ENCODE data around the gene MAP3K10.

The MAP3K10 gene

DNA sequence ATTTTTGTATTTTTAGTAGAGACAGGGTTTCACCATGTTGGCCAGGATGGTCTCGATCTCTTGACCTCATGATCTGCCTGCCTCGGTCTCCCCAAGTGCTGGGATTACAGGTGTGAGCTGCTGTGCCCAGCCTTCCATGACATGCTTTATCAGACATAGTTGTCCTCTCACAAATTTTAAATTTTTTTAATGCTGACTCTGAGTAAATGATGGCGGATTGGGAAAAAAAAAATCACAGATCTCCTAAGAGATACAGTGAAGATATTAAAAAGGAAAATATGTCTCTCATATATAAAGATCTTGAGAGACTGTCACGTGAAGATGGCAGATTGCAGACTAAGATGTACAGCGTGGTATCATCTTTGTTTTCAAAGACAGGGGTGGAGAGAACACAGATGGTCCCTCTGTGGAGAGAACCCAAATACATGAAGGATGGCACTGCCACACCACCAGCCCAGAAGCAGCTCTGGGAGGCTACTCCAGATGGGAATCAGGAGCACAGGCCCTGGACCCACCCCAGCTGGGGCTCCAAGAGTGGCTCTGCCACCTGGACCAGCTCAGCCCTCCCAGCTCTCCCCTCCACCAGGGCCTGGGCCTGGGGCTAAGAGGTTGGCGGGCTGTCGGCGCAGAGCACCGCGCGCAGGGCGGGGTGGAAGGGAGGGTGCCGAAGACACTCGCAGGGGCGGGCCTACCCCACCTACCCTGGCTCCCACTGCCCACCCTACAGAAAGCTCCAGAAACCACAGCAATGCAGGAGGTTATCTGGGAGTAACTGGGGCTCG is 55.3 kb downstream of the MAP3K10 start:
- 95% methylated on average over 15 of the region's 16 CpGs for WGBS
- Histone ChIP-seq H3K27me3 (ENCODE audit: insufficient read depth, low read length) (no peaks in the 10 kb centered on the region), H3K9me3 (ENCODE audit: insufficient read depth, low read depth, low read length) (no peaks in the 10 kb centered on the region), H3K4me1 (ENCODE audit: insufficient read depth, low read length) (no peaks in the 10 kb centered on the region), H3K4me3 (ENCODE audit: low read length) (no peak overlapping the region), H3K36me3 (ENCODE audit: insufficient read depth, low read length) (peaks cover 9% of the 10 kb centered on the region), H3K27ac (ENCODE audit: low read depth, low read length) (no peak overlapping the region), H3K9ac (ENCODE audit: low read depth, low read length) (no peak overlapping the region)

DNA sequence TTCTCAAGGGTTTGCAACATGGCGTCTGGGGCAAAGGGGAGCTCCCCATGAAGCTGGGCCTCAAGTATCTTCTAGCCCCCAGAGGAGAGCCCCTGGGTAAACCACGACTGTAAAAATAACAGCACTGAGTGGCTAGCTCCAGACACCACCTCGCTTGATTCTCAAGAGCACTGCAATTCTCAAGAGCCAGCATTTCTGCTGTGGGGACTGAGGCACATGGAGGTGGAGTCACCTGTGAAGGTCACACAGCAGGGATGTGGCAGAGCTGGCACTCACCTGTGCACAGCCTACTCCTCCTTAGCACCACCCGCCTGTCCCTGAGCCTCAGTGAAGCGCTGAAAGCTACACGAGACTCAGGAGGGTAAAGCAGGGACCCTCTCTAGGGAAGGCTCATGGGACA is 56.0 kb downstream of the MAP3K10 start:
- no peak overlapping the region for H3K9ac ChIP-seq (ENCODE audit: low read depth, low read length)
- 95% methylated on average over 6 of the region's 6 CpGs for whole genome bisulfite sequencing
- no peak overlapping the region for H3K27ac ChIP-seq (ENCODE audit: low read depth, low read length)
- no peaks in the 10 kb centered on the region for H3K9me3 ChIP-seq (ENCODE audit: insufficient read depth, low read depth, low read length)
- 0 out of 2 replicates have a peak, but pooled peaks cover under 1% of the 10 kb centered on the region for H3K4me1 ChIP-seq (ENCODE audit: insufficient read depth, low read length)
- no peak overlapping the region for H3K4me3 ChIP-seq (ENCODE audit: low read length)
- H3K27me3 ChIP-seq (ENCODE audit: insufficient read depth, low read length): no peaks in the 10 kb centered on the region
- peaks cover 2% of the 10 kb centered on the region for H3K36me3 ChIP-seq (ENCODE audit: insufficient read depth, low read length)

DNA sequence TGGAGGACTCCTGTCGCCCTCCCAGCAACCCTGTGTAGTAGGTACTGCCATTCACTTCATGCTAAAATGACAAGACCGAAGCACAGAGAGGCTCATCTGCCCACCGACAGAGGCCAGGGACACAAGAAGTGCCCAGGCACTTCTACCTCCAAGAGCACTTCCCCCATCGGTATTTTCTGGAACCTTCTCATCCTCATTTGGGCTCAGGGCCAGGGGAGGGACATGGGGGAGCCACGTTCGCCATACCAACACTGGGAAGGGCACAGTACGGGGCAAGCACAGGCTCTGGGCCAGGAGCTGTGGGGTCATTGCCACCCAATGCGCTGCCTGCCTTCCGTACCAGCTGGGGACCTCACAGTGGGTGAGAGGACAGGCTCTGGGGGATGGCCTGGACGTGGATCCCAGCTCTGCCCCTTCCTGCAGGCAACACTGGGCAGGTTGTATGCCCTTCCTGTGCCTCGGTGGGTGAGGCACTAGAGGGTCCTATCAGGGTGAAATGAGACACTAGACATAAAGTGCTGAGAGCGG is 56.6 kb downstream of the MAP3K10 start:
- no peaks in the 10 kb centered on the region; the same call in 1 of the 2 replicates for H3K36me3 ChIP-seq (ENCODE audit: insufficient read depth, low read length)
- H3K9ac ChIP-seq (ENCODE audit: low read depth, low read length): no peak overlapping the region
- H3K4me3 ChIP-seq (ENCODE audit: low read length): no peak overlapping the region
- no peak overlapping the region for H3K27ac ChIP-seq (ENCODE audit: low read depth, low read length)
- no peaks in the 10 kb centered on the region for H3K9me3 ChIP-seq (ENCODE audit: insufficient read depth, low read depth, low read length)
- 95% methylated on average over 12 of the region's 12 CpGs for WGBS
- H3K27me3 ChIP-seq (ENCODE audit: insufficient read depth, low read length): no peaks in the 10 kb centered on the region
- peaks cover 6% of the 10 kb centered on the region; the same call in 1 of the 2 replicates for H3K4me1 ChIP-seq (ENCODE audit: insufficient read depth, low read length)

DNA sequence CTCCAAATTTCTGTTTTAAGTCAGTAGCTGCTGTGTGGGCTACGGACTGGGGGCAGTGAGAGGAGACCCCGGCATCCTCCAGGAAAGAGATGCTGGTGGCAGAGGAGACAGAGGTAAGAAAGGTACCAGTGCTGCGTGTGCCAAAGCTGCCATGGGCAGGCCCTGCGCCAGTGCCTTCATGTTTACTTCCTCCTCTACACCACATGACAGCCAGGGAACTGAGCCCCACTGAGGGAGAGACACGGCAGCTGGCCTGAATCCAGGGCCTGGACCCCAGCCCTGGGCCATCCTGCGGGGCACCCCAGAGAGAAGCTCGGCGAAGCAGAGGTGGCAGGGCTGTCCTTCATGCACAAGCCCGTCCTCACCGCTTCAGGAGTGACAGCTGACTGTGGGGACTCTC is 58.0 kb downstream of the MAP3K10 start:
- H3K27me3 ChIP-seq (ENCODE audit: insufficient read depth, low read length): no peaks in the 10 kb centered on the region
- H3K27ac ChIP-seq (ENCODE audit: low read depth, low read length): no peak overlapping the region
- WGBS: 94% methylated on average over 10 of the region's 10 CpGs
- H3K36me3 ChIP-seq (ENCODE audit: insufficient read depth, low read length): peaks cover 13% of the 10 kb centered on the region
- no peak overlapping the region for H3K4me3 ChIP-seq (ENCODE audit: low read length)
- H3K4me1 ChIP-seq (ENCODE audit: insufficient read depth, low read length): peaks cover 9% of the 10 kb centered on the region; the same call in 1 of the 2 replicates
- H3K9ac ChIP-seq (ENCODE audit: low read depth, low read length): no peak overlapping the region
- no peaks in the 10 kb centered on the region for H3K9me3 ChIP-seq (ENCODE audit: insufficient read depth, low read depth, low read length)

DNA sequence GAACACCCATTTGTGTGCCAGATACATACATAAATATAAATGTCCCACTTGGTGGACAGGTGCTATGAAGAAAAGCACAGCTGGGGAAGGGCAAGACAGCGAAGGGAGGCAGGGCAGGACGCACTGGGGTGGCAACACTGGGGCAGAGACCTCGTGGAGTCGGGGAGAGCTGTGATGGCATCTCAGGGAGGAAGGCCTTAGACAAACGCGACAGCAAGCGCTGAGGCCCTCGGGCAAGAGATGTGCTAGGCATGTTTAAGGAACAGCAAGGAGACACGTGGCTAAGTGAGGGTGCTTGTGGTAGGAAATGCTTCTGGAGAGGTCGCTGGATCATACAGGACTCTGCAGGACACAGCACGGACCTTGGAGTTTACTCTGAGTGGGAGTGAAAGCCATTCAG is 58.6 kb downstream of the MAP3K10 start:
- no peak overlapping the region for H3K27ac ChIP-seq (ENCODE audit: low read depth, low read length)
- no peaks in the 10 kb centered on the region for H3K27me3 ChIP-seq (ENCODE audit: insufficient read depth, low read length)
- H3K36me3 ChIP-seq (ENCODE audit: insufficient read depth, low read length): peaks cover 15% of the 10 kb centered on the region
- WGBS: 92% methylated on average over 11 of the region's 11 CpGs
- H3K4me3 ChIP-seq (ENCODE audit: low read length): no peak overlapping the region
- no peak overlapping the region for H3K9ac ChIP-seq (ENCODE audit: low read depth, low read length)
- H3K9me3 ChIP-seq (ENCODE audit: insufficient read depth, low read depth, low read length): no peaks in the 10 kb centered on the region
- H3K4me1 ChIP-seq (ENCODE audit: insufficient read depth, low read length): peaks cover 9% of the 10 kb centered on the region; the same call in 1 of the 2 replicates

DNA sequence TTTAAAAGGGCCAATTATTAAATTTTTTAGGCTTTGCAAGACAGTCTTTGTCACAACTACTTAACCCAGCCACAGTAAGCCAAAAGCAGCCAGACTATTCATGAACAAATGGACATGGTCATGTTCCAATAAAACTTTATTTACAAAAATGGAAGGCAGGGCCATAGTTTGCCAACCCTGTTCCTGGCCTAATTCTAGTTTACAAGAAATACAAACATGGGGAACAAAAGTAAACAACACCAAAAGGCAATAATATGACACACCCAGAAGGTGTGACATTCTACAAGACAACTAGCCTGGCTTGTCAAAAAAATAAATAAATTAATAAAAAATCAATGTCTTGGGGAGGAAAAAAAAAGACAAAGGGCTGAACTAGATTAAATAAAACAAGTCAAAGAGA is 60.0 kb downstream of the MAP3K10 start:
- Histone ChIP-seq H3K9me3 (ENCODE audit: insufficient read depth, low read depth, low read length) (no peaks in the 10 kb centered on the region), H3K4me3 (ENCODE audit: low read length) (no peak overlapping the region), H3K4me1 (ENCODE audit: insufficient read depth, low read length) (peaks cover 9% of the 10 kb centered on the region; the same call in 1 of the 2 replicates), H3K36me3 (ENCODE audit: insufficient read depth, low read length) (peaks cover 30% of the 10 kb centered on the region), H3K27ac (ENCODE audit: low read depth, low read length) (no peak overlapping the region), H3K9ac (ENCODE audit: low read depth, low read length) (no peak overlapping the region), H3K27me3 (ENCODE audit: insufficient read depth, low read length) (no peaks in the 10 kb centered on the region)

DNA sequence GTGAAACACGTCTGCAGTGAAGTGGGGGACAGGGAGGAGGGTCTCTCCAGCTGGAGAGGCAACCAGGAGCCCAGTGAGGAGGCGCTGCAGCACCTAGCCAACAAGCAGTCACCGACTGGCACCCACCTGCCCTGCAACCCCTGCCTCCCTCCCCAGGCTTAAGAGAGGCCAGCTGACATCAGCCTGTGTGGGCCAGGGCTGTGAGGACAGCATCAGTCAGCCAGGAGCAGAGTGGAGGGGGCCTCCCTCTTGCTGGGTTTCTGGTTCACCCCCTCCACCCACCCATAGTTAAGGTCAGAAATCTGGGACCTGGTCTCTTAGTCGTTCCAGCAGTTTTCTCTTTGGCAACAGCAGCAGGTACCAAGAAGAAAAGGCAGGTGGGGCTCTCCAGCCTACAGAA is 60.8 kb downstream of the MAP3K10 start:
- Histone ChIP-seq H3K9ac (ENCODE audit: low read depth, low read length) (no peak overlapping the region), H3K4me3 (ENCODE audit: low read length) (no peak overlapping the region), H3K9me3 (ENCODE audit: insufficient read depth, low read depth, low read length) (no peaks in the 10 kb centered on the region), H3K36me3 (ENCODE audit: insufficient read depth, low read length) (peaks cover 37% of the 10 kb centered on the region), H3K27ac (ENCODE audit: low read depth, low read length) (no peak overlapping the region), H3K27me3 (ENCODE audit: insufficient read depth, low read length) (no peaks in the 10 kb centered on the region), H3K4me1 (ENCODE audit: insufficient read depth, low read length) (peaks cover 9% of the 10 kb centered on the region; the same call in 1 of the 2 replicates)
- 86% methylated on average over 4 of the region's 4 CpGs for WGBS

DNA sequence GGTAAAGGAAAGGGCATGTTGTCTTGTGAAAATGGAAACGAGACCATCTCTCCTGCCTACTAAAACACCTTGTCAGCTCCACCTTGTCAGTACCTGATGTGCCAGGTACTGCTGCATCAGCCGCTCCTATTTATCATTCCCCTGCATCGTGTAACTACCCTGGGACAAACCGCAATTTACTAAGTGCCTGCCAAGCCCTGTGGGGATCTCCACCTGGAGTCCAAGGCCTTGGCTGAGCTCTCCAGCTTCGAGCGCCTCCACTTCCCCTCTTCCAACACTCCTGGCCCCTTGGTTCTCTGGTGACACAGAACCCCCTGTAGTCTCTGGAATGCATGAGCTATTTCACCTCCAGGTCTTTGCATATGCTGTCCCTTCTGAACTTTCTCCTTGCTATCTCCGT is 61.2 kb downstream of the MAP3K10 start:
- peaks cover 9% of the 10 kb centered on the region; the same call in 1 of the 2 replicates for H3K4me1 ChIP-seq (ENCODE audit: insufficient read depth, low read length)
- H3K27me3 ChIP-seq (ENCODE audit: insufficient read depth, low read length): no peaks in the 10 kb centered on the region
- H3K9me3 ChIP-seq (ENCODE audit: insufficient read depth, low read depth, low read length): no peaks in the 10 kb centered on the region
- H3K4me3 ChIP-seq (ENCODE audit: low read length): no peak overlapping the region
- H3K27ac ChIP-seq (ENCODE audit: low read depth, low read length): no peak overlapping the region
- H3K9ac ChIP-seq (ENCODE audit: low read depth, low read length): no peak overlapping the region
- H3K36me3 ChIP-seq (ENCODE audit: insufficient read depth, low read length): peaks cover 38% of the 10 kb centered on the region
- WGBS: 69% methylated on average over 7 of the region's 7 CpGs

DNA sequence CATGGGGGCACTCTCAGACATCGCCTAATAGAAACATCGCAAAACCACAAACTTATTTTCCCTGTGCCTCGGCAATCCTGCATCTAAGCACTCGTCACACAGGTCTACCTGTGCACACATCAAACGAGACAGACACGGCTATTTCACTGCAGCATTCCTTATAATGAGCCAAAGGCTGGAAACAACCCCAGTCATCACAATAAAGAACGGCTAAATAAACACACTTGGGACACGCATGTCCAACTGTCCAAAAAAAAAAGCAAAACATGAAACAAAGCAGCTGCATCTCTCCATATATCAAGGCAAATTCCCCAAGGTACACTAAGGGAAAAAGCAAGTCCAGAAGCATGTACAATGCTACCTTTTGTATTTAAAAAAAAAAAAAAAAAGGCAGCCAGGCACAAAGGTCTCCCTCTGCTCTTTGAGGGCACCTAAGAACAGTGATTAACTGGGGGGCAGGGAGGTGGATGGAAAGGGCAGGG is 62.4 kb downstream of the MAP3K10 start:
- Histone ChIP-seq H3K36me3 (ENCODE audit: insufficient read depth, low read length) (peaks cover 38% of the 10 kb centered on the region), H3K27ac (ENCODE audit: low read depth, low read length) (no peak overlapping the region), H3K4me1 (ENCODE audit: insufficient read depth, low read length) (peaks cover 9% of the 10 kb centered on the region; the same call in 1 of the 2 replicates), H3K9ac (ENCODE audit: low read depth, low read length) (no peak overlapping the region), H3K9me3 (ENCODE audit: insufficient read depth, low read depth, low read length) (no peaks in the 10 kb centered on the region), H3K4me3 (ENCODE audit: low read length) (no peak overlapping the region), H3K27me3 (ENCODE audit: insufficient read depth, low read length) (no peaks in the 10 kb centered on the region)
- WGBS: 93% methylated on average over 8 of the region's 8 CpGs

DNA sequence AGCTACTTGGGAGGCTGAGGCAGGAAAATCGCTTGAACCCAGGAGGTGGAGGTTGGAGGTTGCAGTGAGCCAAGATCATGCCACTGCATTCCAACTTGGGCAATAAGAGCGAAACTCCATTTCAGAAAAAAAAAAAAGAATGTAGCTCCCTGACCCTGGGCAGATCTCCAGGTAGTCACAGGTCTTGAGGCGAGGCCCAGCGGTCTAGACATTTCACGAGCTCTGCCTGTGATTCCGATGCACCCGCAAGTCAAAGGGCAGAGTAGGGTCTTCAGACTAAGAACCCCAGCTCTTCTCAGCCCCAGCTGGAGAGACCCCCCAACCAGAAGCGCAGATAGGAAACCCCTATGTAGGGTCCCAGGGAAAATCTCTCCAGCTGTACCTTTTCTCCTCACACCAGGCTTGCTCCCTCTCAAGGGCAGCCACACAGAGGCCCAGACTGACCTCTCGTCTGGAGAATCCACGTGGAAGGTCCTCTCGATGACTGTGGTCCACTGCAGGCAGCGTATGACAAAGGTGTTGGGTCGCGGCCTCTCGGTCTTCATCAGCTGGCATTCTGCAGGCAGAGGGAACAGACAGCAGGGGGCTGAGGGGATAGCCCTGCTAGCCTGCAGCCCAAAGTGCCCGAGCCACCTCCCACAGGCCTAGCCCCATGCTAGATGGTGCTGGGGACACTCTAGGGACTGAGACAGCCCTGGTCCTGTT is 63.6 kb downstream of the MAP3K10 start:
- no peak overlapping the region for H3K27ac ChIP-seq (ENCODE audit: low read depth, low read length)
- 92% methylated on average over 16 of the region's 16 CpGs for WGBS
- peaks cover 38% of the 10 kb centered on the region for H3K36me3 ChIP-seq (ENCODE audit: insufficient read depth, low read length)
- H3K9ac ChIP-seq (ENCODE audit: low read depth, low read length): no peak overlapping the region
- peaks cover 9% of the 10 kb centered on the region; the same call in 1 of the 2 replicates for H3K4me1 ChIP-seq (ENCODE audit: insufficient read depth, low read length)
- H3K9me3 ChIP-seq (ENCODE audit: insufficient read depth, low read depth, low read length): no peaks in the 10 kb centered on the region
- H3K4me3 ChIP-seq (ENCODE audit: low read length): no peak overlapping the region
- H3K27me3 ChIP-seq (ENCODE audit: insufficient read depth, low read length): no peaks in the 10 kb centered on the region

DNA sequence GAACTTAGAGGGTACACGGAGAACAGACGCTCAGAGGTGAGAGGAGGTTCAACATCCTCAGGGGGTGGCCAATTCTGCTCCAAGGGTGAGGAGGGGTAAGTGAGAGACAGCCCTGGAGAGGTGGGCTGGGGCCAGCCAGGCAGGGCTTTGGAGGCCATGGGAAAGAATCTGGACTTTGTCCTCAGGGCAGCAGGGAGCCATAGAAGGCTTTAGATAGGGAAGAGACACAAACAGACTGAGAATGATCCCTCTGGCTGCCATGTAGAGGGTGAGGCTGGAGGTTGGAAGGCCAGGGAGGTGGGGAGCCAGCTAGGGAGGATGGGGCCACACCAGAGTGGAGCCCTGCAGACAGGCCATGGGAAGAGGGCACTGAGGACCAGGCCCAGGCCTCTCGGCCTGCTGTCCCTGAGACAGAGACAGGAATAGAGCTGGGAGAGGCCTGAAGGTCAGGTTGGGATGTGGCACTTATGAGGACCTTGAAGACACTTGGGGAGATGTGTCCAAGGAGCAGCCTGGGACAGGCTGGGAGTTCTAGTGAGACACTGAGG is 64.5 kb downstream of the MAP3K10 start:
- Histone ChIP-seq H3K4me1 (ENCODE audit: insufficient read depth, low read length) (peaks cover 9% of the 10 kb centered on the region; the same call in 1 of the 2 replicates), H3K27ac (ENCODE audit: low read depth, low read length) (no peak overlapping the region), H3K4me3 (ENCODE audit: low read length) (no peak overlapping the region), H3K9ac (ENCODE audit: low read depth, low read length) (no peak overlapping the region), H3K9me3 (ENCODE audit: insufficient read depth, low read depth, low read length) (no peaks in the 10 kb centered on the region), H3K36me3 (ENCODE audit: insufficient read depth, low read length) (peaks cover 38% of the 10 kb centered on the region), H3K27me3 (ENCODE audit: insufficient read depth, low read length) (no peaks in the 10 kb centered on the region)
- WGBS: 92% methylated on average over 3 of the region's 3 CpGs

Measured in HUES64 (cell line).